Measurements from ENCODE around the gene RREB1.
A peak's percentile ranks its signal among the peaks of the same experiment; 100 is the strongest.

Gene RREB1

GRCh38 chr6:7110092-7110792 lies 2.5 kb downstream of the RREB1 start:
- ChIA-PET POLR2A (ENCODE audit: low non-redundant PET) (interaction anchor here (0.6 kb wide), 1 partner anchor 253 kb away, joined by 3 read pairs; no protein-coding TSS in a partner anchor), CTCF (interaction anchor here (0.6 kb wide), 3 partner anchors 46 to 1151 kb away, joined by 3 to 5 read pairs (median 3); no protein-coding TSS in a partner anchor)
- no peak for DNase-seq (ENCODE audit: low spot score)
- no peak overlapping the region for H3K27ac ChIP-seq
- TF ChIP-seq CTCF (conservative IDR thresholded peaks at IDR 0.05; ENCODE audit: low read depth): no peak

GRCh38 chr6:7111095-7111690 lies 3.4 kb downstream of the RREB1 start:
- POLR2A ChIA-PET (ENCODE audit: low non-redundant PET): no interaction called here
- no peak overlapping the region for H3K27ac ChIP-seq
- CTCF ChIA-PET: no interaction called here
- TF ChIP-seq CTCF (conservative IDR thresholded peaks at IDR 0.05; ENCODE audit: low read depth): no peak
- DNase-seq (ENCODE audit: low spot score): no peak

- TF ChIP-seq CTCF (conservative IDR thresholded peaks at IDR 0.05; ENCODE audit: low read depth): no peak
- DNase-seq (ENCODE audit: low spot score): no peak
- ChIA-PET CTCF (interaction anchor here (0.7 kb wide), 1 partner anchor 122 kb away, joined by 3 read pairs; no protein-coding TSS in a partner anchor), POLR2A (ENCODE audit: low non-redundant PET) (no interaction called here)
- no peak overlapping the region for H3K27ac ChIP-seq
Measured at GRCh38 chr6:7112171-7112570, 4.4 kb downstream of the RREB1 start.

GRCh38 chr6:7112741-7113313 lies 5.1 kb downstream of the RREB1 start:
- peak overlapping the region; percentile 69 for H3K27ac ChIP-seq
- CTCF ChIA-PET: interaction anchor here (0.6 kb wide), 1 partner anchor 169 kb away, joined by 3 read pairs; no protein-coding TSS in a partner anchor
- POLR2A ChIA-PET (ENCODE audit: low non-redundant PET): no interaction called here
- peak; percentile 39 for DNase-seq (ENCODE audit: low spot score)
- no peak for TF ChIP-seq CTCF (conservative IDR thresholded peaks at IDR 0.05; ENCODE audit: low read depth)

GRCh38 chr6:7114744-7115458 lies 7.1 kb downstream of the RREB1 start:
- TF ChIP-seq CTCF (conservative IDR thresholded peaks at IDR 0.05; ENCODE audit: low read depth): no peak
- peak overlapping the region; percentile 62 for H3K27ac ChIP-seq
- DNase-seq (ENCODE audit: low spot score): no peak
- CTCF ChIA-PET: interaction anchor here (0.6 to 0.9 kb wide), 2 partner anchors 122 to 391 kb away, joined by 3 read pairs; no protein-coding TSS in a partner anchor
- POLR2A ChIA-PET (ENCODE audit: low non-redundant PET): no interaction called here
